ENCODE measurements around the gene PGAM2.

Gene PGAM2

DNA sequence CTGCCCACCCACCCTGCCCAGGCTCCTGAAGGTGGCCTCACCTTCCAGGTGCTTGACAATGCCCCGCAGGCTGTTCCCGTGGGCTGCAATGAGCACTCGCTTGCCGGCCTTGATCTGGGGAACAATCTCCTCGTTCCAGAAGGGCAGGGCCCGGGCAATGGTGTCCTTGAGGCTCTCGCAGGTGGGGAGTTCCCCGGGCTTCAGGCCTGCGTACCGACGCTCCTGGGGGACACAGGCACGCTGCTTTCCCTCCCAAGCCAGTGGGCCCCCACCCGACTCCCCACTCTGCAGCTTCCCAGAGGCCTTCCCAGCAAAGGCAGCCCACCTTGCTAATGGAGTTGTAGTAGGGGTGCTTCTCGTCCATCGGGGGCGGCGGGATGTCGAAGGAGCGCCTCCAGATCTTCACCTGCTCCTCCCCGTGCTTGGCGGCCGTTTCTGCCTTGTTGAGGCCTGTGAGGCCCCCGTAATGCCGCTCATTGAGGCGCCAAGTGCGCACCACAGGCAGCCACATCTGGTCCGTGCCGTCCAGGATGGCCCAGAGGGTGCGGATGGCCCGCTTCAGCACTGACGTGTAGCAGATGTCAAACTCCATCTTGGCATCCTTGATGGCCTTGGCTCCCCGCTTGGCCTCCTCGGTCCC is 456 bp downstream of the PGAM2 start:
- DNase-seq, result peak; percentile 30

DNA sequence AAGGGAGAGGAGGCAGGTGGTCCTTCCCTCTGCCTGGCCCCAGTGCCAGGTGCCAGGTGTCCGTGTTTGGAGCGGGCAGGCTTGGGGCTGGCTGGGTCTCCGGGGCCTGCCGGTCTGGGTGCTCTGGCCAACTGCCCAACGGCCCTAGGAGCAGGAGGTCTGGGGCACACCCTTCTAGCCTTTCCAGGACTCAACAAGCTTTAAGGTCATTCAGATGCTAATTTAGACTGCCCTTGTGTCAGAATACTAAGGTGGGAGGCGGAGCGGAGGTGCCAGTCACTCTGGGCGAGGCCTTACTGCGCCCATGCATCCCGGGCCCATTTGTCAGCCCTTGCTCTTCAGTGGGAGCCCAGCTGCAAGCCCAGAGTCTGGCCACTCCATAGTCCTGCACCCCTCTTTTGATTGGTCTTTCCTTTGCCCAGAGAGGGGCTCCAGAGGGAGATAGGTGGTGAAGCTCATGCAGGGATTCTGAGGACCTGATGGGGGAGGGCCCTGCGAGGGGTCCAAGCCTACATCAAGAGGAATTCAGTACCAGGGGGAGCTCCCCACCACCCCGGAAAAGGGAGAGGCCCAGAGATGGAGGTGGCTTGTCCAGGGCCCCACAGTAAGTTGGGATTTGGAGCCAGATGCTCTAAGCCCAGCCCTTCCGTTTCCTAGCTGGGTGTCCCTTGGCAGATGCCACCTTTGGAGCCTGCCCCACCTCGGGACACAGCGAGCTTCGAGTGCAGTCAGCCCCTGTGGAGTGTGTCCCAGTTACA is 1.3 kb downstream of the PGAM2 start:
- DNase-seq, result no peak

DNA sequence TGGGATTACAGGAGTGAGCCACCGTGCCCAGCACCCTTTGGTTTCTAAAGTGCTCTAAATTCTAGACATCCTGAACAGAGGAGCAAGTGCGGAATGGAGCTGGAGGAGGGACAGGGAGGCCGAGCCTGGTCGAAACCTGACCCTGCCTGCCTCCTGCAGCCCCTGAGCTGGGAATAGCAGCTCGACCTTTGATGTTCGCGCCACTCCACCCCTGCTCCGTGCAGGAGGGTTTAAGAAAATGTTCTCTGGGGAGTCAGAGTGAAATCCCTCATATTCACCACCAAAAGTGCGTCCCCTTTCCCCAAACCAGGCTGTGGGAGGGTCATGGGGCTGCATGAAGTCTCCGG is 1.8 kb downstream of the PGAM2 start:
- no peak for DNase-seq

DNA sequence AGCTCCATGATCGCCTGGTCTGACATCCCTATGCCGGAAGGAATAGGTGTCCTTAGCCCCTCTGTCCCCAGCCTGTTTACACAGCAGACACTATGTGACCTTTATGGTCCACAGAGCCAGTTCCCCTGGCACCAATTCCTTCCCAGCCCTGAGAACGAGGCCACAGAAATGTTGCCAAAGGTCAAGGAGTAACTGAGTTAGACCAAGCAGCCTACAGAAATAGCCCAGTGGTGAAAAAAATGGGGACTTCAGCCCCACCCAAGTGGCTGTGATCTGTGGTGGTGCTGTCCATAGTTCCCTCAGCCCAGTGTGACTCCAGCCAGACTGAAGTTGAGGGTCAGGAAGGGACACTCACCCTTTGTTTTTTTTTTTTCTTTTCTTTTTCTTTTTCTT is 2.5 kb downstream of the PGAM2 start:
- DNase-seq, result no peak

DNA sequence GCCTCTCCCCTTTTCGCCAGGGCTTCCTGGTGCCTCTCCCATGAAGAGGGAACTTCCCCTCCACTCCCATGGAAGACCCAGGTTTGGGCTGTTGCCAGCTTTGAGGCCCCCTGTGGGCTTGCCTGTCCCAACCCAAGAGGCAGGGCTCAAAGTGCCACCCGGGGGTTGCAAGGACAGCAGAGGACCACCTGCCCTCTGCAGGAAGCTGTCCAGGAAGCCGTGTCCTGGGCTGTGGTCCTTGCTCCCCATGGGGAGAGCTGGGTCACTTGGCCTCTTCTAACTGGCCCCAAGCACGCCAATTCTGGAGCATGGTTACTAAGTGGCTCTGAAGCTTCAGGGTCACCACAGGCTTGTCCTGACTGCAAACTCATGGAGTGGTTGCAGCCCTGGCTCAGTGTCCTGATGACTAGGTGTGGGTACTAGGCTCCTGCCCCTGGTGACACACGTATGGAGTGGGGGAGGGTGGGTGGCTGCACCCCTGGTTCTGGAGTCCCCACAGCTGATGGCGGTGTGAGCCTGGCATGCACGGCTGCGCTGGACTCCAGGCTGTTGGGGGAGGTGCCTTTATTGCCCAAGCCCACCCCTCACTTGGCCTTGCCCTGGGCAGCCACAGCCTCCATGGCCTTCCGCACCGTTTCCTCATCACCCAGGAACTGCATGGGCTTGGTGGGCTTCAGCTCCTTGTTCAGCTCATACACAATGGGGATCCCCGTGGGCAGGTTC is 3.0 kb downstream of the PGAM2 start:
- no peak for DNase-seq

DNA sequence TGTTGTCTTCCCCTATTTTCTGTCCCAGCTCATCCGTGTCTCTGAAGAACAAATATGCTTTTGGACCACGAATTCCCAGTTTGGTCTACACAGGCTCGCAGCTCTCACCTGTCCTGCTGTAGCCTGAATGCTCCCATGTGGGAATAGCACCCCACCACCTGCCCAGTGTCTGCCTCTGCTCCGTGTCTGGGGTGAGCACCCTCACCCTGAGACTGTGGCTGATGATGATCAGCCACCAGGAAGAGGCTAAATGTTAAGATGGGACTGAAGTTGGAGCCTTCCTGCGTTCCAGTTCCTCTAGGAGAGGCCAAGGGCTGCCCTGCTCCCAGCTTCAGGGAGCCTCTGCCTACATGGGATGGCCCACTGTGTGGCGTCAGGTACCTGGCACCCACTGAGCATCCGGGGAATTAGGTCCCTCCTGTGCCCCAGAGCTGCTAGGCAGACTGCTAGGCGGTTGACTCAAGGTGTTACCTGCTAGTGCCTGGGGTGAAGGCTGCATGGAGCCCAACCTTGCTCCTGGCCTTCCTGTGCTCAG is 3.7 kb downstream of the PGAM2 start:
- no peak for DNase-seq

DNA sequence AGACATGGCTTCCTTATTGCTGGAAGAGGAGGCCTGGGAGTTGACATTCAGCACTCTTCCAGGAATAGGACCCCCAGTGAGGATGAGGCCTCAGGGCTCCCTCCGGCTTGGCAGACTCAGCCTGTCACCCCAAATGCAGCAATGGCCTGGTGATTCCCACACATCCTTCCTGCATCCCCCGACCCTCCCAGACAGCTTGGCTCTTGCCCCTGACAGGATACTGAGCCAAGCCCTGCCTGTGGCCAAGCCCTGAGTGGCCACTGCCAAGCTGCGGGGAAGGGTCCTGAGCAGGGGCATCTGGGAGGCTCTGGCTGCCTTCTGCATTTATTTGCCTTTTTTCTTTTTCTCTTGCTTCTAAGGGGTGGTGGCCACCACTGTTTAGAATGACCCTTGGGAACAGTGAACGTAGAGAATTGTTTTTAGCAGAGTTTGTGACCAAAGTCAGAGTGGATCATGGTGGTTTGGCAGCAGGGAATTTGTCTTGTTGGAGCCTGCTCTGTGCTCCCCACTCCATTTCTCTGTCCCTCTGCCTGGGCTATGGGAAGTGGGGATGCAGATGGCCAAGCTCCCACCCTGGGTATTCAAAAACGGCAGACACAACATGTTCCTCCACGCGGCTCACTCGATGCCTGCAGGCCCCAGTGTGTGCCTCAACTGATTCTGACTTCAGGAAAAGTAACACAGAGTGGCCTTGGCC is 4.3 kb downstream of the PGAM2 start:
- DNase-seq, result no peak

DNA sequence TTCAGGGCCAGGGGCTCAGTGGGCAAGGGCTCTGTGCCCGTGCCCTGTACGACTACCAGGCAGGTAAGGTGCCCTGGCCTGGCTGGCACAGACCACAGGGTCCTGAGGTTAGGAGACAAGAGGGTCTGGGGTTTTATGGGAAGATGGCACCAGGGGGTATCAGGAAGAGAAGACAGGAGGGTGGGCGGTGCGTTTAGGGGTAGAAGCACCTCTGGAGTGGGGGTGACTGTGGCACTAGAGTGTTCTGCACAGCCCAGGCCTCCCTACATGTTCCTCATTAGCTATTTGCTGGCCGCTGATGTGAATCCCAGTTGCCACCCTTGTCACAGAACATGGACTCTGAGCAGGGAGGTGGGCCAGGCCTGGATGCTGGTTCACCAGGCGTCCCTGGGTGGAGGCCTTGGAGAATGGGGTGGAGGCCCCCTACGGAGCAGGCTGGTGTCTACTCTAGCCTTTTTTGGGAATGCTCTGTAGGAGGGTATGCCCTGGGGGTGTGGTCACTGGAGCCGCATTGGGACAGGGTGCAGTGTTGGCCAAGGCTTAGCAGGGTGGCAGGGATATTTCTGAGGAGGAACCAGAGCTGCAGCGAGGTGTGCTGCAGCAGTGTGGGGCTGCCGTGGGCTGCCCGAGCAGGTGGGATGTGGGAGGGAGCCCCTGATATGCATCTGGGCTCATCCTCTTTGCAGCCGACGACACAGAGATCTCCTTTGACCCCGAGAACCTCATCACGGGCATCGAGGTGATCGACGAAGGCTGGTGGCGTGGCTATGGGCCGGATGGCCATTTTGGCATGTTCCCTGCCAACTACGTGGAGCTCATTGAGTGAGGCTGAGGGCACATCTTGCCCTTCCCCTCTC is 5.0 kb downstream of the PGAM2 start:
- no peak for DNase-seq

DNA sequence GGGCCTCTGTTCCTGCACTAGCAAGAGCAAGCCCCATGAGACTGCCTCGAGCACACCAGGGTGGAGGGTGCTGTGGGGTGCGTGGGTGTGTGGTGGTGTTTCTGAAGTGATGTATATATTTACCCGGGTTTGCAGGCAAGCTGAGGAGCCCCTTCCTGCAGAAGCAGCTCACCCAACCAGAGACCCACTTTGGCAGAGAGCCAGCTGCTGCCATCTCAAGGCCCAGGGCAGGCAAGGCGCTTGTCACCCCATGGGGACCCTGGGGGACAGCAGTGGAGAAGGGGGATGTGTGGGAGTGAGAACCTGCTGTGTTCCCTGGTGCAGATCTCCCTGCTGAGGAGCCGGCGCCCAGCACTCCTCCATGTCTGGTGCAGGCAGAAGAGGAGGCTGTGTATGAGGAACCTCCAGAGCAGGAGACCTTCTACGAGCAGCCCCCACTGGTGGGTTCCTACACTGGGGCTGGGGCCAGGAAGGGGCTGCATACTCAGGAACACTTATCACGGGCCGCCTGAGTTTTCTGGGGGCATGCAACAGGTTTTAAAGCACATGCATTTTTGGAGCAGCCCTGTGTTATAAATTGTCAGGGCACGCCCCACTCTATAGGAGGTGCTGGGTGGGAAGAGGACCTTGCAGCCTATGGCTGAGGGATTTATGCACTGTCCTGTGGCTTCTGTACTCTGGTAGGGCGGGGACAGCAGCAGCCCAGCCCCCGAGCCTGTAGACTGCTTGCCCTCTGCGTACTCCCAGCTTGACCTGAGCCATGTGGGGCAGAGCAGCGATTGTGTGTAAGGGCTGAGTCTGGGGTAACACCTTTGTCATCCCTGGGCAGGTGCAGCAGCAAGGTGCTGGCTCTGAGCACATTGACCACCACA is 5.9 kb downstream of the PGAM2 start:
- no peak for DNase-seq

DNA sequence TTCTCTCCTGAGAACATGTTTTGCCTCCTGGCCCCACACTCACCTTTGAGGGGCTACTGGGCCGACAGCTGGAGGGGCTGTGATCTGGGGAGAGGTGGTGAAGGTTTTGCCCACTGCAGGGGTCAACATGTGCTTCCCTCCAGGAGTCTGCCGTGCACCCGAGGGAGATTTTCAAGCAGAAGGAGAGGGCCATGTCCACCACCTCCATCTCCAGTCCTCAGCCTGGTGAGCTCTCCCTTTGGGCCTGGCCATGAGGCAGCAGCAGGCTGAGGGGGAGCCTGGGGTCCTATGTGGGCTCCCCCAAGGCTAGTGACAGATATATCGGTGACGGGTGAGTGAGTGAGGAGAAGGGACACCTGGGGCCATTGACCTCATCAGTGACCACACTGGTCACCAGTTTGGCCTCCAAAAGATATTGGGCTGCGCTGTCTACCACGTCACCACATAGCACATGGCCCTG is 6.6 kb downstream of the PGAM2 start:
- DNase-seq, result no peak

DNA sequence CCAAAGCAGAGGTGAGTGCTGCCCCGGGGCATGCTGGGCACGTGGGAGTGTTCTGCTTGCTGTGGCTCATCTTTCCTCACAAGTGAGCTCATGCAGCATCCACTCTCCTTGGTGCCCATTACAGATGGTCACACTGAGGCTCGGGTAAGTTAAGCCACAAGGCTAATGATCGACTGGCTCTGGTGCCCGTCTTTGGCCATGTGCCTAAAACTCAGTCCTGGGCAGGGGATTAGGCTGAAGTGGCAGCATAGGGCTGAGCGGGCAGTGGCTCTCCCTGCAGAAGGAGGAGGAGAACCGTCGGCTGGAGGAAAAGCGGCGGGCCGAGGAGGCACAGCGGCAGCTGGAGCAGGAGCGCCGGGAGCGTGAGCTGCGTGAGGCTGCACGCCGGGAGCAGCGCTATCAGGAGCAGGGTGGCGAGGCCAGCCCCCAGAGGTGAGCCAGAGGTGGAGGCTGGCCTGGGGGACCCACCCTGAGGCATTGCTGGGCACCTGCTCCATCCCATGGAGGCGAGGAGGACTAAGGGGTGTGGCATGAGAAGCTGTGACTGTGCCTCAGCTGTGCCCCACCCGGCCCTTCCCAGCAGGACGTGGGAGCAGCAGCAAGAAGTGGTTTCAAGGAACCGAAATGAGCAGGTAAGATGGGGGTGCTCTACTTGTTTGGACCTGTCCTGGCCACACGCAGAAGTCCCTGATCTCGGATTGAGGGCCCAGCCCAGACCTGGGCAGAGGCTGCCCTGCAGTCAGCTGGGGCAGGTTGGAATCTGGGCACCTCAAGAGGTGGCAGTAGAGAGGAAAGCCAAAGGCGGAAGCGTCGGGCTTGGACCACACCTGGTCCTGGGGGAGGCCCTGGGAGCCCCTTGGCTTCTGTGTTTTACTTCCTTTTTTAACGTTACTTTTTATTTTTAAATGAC is 7.3 kb downstream of the PGAM2 start:
- no peak for DNase-seq

DNA sequence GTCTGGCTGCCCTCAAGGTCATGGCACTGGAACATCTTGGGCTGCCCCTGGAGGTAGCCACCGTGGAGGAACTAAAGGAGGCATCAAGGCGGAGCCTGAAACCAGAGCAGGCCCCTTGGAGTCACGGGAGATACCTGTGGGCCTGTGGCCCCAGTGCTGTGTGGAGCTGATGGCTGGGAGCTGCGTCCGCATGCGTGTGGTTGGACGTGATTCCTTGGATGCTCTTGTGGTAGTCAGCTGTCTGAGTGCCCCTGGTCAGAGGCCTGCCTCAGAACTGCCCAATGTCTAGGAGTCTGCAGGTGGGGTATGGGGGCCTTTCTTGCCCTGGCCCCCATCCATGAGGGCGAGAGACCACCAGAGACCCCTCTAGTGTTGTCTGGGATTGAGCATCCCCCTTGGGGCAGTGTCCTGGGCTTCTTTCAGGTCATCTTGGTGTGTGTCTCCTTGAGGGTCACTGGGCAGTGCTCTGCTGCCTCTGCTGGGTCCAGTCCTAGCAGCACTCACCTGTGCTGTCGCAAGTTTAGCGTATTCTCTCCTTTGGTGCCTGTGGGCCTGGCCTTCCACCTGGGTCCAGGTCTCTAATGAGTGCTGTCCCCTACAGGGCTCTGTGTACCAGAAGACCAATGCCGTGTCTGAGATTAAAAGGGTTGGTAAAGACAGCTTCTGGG is 8.1 kb downstream of the PGAM2 start:
- DNase-seq, result no peak

DNA sequence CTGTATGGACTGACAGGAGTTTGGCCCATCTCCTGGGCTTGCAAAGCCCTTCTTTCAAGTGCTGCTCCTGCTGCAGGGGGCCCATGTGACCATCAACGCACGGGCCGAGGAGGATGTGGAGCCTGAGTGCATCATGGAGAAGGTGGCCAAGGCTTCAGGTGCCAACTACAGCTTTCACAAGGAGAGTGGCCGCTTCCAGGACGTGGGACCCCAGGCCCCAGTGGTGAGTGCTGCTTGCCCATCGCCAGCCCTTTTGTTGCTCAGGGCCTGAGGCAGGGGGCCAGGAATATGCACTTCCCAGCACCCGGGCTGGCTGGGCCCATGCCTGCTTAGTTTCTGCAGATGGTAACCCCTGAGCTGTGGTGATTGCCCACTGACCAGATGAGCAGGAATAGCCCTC is 8.7 kb downstream of the PGAM2 start:
- no peak for DNase-seq

DNA sequence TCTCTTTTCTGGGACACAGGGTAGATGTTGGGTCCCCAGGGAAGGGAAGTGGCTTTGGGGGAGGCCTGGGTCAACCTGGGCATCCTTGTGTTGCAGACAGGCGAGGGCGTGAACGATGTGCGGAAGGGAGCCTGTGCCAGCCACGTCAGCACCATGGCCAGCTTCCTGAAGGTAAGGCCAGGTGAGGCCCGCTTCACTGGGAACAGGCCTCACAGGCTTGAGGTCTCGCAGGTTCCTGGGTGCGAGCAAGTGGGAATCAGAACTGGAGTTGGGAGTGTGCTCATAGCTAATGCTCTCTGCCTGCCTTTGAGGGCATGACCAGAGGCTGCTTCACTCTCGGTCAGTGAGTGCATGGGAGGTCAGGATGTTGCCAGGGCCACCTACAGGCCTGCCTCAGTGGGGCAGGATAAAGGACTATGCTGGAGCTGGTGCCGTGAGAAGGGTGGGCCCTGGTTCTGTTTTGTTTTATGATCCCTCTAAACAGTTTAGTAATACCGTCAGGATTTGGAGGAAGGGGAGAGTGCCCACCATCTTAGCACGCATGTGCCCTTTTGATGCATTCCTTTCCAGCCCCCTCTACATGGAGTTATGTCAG is 12.5 kb downstream of the PGAM2 start:
- DNase-seq, result no peak

DNA sequence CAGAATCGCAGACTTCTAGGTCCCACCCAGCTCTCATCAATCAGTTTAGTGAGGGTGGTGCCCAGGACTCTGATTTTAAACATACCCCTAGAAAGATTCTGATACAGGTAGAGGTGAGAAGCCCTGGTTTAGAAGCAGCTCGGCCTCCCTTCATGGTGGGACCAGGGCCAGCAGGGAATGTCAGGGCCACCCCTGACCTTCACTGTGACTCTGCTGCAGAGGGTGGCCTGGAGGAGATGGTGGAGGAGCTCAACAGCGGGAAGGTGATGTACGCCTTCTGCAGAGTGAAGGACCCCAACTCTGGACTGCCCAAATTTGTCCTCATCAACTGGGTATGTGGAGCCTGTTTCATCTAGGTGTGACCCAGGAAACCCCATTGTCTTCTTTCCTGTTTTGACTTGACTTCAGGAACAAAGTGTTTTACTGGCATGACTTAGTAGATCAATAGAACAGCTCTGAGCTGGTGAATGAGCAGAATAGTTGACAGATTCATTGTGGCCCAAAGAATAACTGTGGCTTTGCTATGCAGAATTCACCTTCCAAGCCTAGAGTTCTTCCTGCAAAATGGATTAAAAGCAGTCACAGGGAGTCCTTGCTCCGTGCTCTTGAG is 13.7 kb downstream of the PGAM2 start:
- DNase-seq, result no peak

DNA sequence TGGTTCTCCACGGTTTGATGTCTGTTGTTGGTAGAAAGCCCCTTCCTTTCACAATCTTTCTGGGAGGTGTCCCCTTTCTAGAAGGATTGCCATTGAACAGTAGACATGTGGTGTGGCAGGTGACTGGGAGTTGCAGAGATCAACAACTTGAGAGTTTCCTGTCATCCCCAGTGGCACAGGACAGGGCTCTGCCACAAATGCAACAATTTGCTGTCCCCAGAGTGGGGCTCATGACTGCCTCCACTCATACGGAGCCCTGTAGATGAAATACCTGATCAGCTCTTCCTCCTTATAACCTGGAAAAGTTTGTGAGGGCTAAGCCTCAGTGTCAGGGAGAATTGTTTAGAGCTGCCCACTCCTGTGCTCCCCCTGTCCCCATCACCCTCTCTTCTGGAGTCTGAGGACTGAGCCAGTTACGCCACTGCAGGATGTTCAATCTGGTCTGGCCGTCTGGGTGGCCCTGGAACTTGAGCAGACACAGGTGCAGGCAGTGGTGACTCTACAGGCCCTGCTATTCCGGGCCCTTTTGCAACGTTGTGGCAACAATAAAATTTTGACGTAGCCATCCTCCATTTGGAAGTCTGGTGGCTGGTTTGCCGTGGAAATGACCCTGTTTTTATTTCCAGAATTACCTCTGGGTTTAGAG is 14.3 kb downstream of the PGAM2 start:
- peak; percentile 26 for DNase-seq

DNA sequence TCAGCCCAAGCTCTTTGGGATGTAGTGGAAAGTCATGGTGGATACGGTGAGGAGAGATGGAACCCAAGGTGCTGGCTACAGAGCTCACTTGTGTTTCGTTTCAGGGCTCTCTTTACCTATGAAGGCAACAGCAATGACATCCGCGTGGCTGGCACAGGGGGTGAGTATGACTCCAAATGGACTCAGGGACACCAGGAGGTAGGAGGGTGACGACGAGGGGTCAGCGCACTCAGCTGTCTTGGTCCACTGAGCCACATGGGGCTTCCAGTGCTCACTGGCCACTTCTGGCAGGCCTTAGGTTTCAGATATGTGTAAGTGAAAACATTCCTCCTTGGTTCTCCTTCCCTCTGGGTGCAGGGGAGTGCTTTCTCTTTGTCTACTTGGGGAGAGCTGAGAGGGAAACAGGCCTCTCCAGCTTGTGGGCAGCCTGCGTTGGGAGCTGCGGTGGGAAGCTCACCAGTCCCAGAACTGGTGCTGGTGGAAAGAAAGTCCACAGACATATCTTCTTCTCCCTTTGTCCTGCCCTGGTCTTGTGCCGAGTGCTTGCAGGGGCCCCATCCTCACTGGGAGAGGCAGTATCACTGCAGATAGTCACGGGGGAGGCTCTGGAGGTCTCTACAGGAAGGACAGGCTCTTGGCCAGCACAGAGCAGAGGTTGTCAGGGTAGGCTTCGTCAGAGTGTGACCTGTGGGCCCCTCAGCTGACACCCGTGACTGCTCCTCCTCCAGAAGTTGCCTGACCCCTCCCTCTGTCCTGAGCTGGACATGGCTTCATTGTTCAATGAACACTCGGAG is 15.0 kb downstream of the PGAM2 start:
- DNase-seq, result no peak
